GM19438 (cell line): Measurements from ENCODE around the gene RBKS.

Experiments used
- ATAC-seq: cut with Tn5 transposase; IDR thresholded peaks from one replicate; pipeline ENCODE4 v1.9.1; 2021; ENCODE audit warnings: low read depth; ENCODE audit not compliant: unreplicated experiment

The RBKS gene

GRCh38 chr2:27890146-27890923, at the start of gene RBKS, which contains the start of gene BABAM2:
Gene RBKS (minus strand): TSS chr2:27890387. CDS start chr2:27890345, 42 bp downstream.
Gene BABAM2 (plus strand): TSS chr2:27890729. CDS start chr2:27894557, 3,828 bp downstream.
- peak; percentile 76 for ATAC-seq

DNA sequence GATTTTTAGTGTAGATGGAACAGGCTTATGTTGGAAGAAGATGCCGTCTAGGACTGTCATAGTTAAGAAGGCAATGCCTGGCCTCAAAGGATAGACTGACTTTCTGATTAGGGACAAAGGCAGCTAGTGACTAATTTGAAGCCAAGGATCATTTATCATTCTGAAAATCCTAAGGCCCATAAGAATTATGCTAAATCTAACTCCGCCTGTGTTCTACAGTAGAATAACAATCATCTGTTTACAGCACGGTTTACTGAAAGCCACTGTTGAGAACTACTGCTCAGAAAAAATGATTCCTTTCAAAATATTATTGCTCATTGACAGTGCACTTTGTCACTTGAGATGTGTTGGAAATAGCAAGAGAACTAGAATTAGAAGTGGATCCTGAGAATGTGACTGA, 44.8 kb upstream of the RBKS start:
- ATAC-seq = no peak

GRCh38 chr2:27932396-27932795, 42.2 kb upstream of the RBKS start:
- ATAC-seq = no peak

DNA sequence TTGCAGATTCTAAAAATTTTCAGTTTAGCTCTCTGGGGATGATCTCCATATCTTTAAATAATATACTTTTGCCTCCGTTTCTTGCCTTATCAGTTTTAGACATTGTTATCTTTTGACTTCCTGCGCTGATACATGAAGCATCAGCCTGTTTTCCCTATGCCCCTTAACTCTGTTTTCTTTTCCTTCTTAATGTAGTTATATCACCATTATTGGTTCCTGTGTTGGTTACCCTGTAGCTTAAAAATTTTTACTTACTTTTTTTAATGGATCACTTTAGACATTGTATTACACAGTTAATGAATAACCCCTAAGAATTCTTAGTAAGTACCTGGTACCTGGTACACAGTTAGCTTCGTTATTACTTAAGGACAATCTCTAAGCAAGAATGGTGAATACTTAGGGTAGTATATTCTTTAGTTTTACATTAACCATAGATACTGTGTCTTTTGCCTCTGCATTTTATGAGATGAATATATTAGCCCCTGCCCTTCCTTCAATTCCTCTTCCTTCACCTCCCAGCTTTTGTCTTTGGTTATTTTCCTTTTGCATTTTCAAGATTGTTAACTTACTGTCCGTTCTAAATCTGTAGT, 41.3 kb upstream of the RBKS start:
- ATAC-seq = no peak

GRCh38 chr2:27929916-27930486, 39.8 kb upstream of the RBKS start:
- no peak for ATAC-seq

GRCh38 chr2:27925766-27926472, 35.7 kb upstream of the RBKS start:
- ATAC-seq = no peak

- no peak for ATAC-seq
Observed at GRCh38 chr2:27922842-27923241, 32.7 kb upstream of the RBKS start.

DNA sequence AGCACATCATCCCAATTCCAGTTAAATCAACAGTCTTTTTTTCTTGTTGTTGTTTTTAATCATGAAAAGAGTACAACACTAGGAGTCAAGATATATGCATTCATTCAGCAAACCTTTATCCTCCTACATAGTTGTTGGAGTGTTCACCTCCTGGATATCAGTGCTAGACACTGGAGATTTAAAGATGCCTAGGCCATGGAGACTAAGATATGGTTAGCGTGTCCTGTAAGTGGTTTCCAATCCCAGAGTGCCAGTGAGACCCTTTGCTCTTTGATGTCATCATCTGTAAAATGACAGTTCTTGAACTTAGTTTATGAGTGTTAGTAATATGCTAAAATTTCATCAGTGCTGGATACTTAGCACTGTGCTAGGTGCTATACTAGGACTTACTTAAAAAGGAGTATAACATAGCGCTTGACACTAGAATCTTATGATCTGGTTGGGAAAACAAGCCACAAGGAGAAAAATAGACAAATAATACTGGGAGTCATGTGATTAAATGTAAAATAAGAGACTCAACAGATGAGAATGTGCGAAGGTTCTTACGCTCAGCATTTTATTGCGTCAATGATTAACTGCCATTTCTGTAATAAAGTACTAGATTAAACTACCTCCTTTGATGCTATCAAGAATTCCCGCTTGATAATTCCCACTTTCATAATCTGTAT, 31.8 kb upstream of the RBKS start:
- no peak for ATAC-seq

- ATAC-seq = no peak
Observed at GRCh38 chr2:27921424-27921823, 31.2 kb upstream of the RBKS start.

DNA sequence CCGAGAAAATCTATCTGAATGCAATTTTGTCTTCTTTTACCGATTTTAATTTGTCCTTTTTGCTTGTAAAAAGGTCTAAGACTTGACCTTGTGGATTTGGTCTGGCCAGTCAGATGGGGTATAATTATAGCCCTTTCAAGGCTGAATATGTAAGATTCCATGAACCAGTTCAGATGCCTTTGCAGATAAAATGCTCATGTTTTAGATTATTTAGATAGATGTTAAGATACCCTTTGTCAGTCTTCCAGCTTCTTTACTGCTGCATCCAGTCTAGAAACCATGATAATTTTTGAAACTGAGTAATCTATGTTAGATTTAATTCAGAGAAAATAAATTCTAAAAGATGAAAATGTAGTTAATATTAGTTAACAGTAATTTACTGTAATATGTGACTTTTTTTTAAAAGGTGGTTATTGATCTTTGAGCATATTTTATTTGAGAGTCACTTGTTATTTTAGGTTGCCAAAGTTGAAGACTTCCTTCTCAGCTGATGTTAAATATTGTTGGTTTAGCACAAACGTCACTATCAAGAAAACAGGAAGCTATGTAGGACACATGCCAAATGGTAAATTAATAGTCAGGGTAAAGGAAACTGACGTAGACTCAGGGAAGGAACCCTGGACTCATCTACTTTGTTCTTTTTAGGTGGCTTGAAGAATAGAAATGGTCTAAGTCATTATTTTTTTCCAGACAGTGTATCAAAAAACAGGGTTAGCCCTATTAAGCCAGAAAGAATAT, 30.1 kb upstream of the RBKS start:
- ATAC-seq = no peak

DNA sequence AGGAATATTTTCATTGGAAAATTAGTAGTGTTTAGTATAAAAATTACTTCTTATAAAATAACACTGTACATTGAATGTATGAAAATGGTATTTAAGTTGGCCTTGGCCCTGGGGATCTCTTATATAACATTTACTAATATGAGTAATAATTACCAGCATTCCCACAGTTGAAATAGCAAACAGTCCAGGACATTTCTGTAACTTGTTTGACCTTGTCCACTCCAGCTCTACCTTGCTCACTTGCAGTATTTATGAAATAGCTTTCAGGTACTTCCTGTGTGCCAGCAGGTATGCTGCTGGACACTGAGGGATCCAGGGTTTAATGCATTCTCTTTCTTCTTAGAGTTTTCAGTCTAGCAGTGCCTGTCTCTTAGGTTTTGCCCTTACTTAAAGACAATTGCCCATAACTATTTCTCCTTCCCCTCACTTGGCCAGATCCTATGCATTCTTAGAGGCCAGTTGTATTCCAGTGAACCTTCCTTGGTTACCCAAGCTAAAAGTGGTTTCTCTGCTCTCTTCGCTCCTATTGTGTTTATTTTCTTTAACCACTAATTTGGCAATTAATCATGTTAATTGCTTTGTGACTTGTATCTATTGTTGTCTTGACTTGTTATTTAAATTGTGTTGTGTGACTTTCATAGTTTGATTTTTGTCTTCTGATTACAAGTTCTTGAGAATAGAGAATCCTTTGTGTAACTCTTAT, 26.3 kb upstream of the RBKS start:
- ATAC-seq = no peak

GRCh38 chr2:27915874-27916273, 25.7 kb upstream of the RBKS start:
- ATAC-seq = no peak

DNA sequence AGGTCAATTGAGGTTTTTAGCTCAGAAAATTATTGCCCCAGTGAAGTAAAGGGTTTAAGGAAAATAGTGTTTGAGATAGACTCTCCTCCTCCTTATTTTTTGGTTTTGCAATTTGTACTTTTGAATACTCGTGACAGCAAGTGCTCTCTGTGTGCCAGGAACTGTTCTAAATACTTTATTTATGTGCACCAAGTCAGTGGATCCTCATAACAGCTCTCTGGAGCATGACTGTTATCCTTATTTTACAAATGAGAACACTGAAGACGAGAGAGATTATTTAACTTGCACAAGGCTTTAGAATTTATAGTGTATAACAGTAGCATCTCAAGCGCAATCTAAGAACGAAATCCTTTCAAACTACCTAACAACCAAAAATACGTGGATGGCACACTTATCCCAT, 25.0 kb upstream of the RBKS start:
- no peak for ATAC-seq

DNA sequence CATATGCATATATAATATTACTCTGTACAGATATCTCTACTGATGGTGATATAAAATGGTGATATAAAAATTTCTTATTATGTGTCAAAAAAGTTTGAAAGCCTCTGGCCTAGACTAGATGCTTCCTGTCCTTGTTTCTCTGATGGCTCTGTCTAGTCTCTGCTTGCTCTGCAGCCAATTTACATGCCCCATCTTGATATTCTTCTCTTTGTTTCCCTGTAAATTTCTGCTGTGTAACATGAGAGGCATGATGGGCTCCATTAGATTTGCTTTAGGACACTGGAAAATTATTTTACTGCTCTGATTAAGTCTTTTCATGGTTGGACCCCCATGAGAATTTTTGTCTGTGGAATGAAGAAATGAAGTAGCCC, 24.6 kb upstream of the RBKS start:
- no peak for ATAC-seq

GRCh38 chr2:27914041-27914804, 24.0 kb upstream of the RBKS start:
- no peak for ATAC-seq

DNA sequence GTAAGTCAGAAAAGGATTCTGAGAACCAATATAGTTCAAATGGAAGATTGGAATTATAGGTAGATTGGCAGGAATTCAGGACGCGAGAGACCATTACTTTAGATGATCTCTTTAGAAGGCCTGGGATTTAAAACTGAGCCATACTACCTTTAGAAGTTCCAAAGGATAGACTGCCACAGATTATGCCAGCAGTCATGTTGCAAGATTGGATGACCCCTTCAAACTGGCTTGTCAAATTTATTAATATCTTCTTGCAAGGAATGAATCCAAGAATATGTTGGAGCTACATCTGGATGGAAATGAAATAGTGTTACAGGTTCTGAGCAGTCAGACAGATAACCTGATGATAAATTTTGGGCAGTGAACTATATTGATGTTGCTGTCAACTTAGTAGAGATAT, 22.3 kb upstream of the RBKS start:
- ATAC-seq = no peak

DNA sequence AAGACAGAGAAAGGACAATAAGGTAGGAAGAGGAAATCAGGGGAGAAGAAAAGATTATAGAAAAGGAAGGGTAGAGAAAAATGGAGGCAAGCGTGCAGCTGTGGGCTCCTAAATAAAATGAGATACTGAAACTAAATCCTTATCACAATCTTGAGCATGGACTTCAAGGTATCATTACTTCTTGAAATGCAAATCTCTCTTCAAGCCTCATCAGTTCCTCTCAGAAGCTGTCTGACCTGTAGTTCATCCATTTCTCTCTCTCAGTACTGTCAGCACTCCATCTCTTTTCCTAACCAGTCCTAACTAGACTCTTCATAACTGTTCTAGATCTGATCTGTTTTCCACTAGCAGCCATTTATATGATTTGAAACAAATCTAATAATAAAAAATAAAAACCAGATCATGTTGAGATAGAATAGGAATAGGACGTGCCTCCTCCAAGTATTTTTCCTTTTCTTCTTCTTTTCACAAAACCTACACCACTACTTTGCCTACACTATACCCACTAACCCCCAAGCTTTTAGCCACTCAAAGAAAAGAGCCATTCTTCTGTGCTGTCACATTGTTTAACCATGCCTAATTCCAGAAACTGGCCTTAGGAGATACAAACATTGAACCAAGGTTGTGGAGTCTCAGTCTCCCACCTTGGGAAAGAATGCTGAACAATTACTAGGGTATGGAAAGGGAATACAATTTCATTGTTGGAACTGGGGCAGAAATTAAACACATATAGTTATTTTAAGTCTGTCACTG, 21.4 kb upstream of the RBKS start:
- ATAC-seq = no peak

DNA sequence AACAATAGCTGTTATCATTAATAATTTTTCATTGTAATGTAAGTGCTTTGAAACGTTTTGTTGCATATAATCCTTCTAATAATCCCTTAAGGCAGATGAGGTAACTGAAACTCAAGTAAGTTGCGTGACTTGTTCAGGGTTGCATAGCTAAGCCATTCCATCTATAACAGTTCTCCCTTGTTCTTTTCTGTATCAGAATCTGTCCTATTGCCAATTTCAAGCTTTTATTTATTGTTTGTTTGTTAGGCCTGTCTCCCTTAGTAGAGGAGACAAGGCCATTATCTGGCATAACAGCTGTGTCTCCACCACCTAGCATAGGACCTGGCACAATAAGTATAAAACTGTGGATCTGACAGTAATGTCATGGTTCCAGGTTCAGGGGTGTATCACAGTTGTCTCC, 19.7 kb upstream of the RBKS start:
- ATAC-seq = no peak
